GM10266 (cell line): Measurements from ENCODE around the gene STARD3NL.
"Not testable (repeated sequence)": the region's sequence is repeated elsewhere in the genome, so short reads cannot be mapped to it uniquely, and the experiment has no call there.

Experiments
- DNase-seq: peaks from one replicate; pipeline ENCODE4 v3.0.0; 2012; ENCODE audit errors: extremely low spot score
- TF ChIP-seq, protein P1 (sequence below): IDR thresholded peaks from 2 replicates; pipeline ENCODE4 v1.5.1; 2012; ENCODE audit warnings: mild to moderate bottlenecking, low read depth; ENCODE audit not compliant: control insufficient read depth, insufficient read depth; ENCODE audit errors: missing control alignments

The STARD3NL gene

DNA sequence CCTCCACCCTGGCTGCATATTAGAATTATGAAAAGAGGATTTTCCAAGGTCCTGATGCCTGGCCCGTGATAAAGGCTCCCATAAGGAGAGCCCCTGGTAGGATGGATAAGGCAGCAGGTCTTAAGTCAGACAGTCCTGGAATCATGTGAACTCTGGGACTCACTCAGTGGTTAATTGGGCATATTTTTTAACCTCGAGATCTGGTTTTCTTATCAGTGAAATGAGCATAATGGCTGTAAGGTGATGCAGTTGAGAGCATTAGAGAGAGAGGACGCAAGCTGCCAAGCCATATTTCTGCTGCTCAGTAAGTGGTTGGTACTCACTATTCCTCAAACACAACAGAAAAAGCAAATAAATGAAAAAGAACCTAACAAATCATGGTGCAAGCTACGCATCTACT is 57.6 kb downstream of the STARD3NL start:
- TF ChIP-seq, protein P1, sequence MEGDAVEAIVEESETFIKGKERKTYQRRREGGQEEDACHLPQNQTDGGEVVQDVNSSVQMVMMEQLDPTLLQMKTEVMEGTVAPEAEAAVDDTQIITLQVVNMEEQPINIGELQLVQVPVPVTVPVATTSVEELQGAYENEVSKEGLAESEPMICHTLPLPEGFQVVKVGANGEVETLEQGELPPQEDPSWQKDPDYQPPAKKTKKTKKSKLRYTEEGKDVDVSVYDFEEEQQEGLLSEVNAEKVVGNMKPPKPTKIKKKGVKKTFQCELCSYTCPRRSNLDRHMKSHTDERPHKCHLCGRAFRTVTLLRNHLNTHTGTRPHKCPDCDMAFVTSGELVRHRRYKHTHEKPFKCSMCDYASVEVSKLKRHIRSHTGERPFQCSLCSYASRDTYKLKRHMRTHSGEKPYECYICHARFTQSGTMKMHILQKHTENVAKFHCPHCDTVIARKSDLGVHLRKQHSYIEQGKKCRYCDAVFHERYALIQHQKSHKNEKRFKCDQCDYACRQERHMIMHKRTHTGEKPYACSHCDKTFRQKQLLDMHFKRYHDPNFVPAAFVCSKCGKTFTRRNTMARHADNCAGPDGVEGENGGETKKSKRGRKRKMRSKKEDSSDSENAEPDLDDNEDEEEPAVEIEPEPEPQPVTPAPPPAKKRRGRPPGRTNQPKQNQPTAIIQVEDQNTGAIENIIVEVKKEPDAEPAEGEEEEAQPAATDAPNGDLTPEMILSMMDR = no peak
- no peak for DNase-seq

- DNase-seq = not testable (repeated sequence)
Observed at GRCh38 chr7:38239129-38239528, 61.1 kb downstream of the STARD3NL start.

GRCh38 chr7:38241071-38241470 is 63.0 kb downstream of the STARD3NL start:
- TF ChIP-seq, protein P1 = no peak
- no peak for DNase-seq

- TF ChIP-seq, protein P1 = no peak
- no peak for DNase-seq
Observed at GRCh38 chr7:38242814-38243213, 64.8 kb downstream of the STARD3NL start.

DNA sequence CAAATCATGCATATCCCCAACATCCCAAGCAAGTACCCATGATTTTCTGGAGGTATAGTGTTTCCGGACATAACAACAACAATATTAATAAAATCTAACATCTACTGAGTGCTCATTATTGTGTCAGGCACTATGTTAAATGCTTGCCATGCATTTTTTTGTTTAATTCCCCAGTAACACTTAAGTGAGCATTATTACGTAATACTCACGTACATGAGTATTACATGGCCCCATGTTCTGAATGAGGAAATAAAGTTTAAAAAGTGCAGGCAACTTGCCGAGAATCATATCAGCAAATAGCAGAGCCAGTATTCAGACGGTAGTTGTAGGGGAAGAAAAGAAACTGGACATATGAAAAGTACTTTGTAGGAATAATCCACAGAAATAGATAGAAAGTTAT is 65.3 kb downstream of the STARD3NL start:
- not testable (repeated sequence) for DNase-seq

- no peak for DNase-seq
- TF ChIP-seq, protein P1 = no peak
Observed at GRCh38 chr7:38244516-38244915, 66.5 kb downstream of the STARD3NL start.

- TF ChIP-seq, protein P1 = no peak
Observed at GRCh38 chr7:38245409-38245977, 67.4 kb downstream of the STARD3NL start.

GRCh38 chr7:38248069-38248567 is 70.1 kb downstream of the STARD3NL start:
- DNase-seq = no peak
- TF ChIP-seq, protein P1 = no peak

More at GRCh38 chr7:38245409-38245977, 67.4 kb downstream of the STARD3NL start:
- DNase-seq = no peak

- not testable (repeated sequence) for DNase-seq
Observed at GRCh38 chr7:38249849-38250248, 71.8 kb downstream of the STARD3NL start.
